K562 (cell line): ENCODE results near the gene BCL2L13. TPM values are rescaled to one million over a fixed set of nuclear protein-coding genes. Genes with fewer than 3 reads are reported as not detected.
A peak's percentile ranks its signal among the peaks of the same experiment; 100 is the strongest.
"Not testable (repeated sequence)": the region's sequence is repeated elsewhere in the genome, so short reads cannot be mapped to it uniquely, and the experiment has no call there.

Experiments used
- ATAC-seq: fragments of 200-7000 bp; cut with Tn5 transposase; 3 replicates; pipeline ENCODE4 v1.9.1; 2020; ENCODE audit warnings: moderate library complexity
- BruUV-seq: library from RNA; stranded (reverse); fragments of 400-500 nt; replicated peaks from 2 replicates; lab custom pipeline; 2021; lab: Mats Ljungman, UMichigan
- CTCF ChIA-PET: fragments of 300-600 bp; formaldehyde crosslinking; extraction: SDS; loops from one replicate; lab custom pipeline; 2021; ENCODE audit warnings: low intra/inter-chr PET ratio; lab: Yijun Ruan, JAX
- POLR2A ChIA-PET: fragments of 300-600, 350-650 bp; sonication (Branson Sonifier 250); formaldehyde crosslinking; extraction: SDS; loops from one replicate; lab custom pipeline; 2021; ENCODE audit warnings: antibody characterized with exemption, inconsistent platforms; lab: Yijun Ruan, JAX
- DNase-seq, 4 experiments: peaks; one replicate each; pipeline versions ENCODE4 v3.0.0 to v3.0.0-alpha.2; 2011 to 2018; ENCODE audit warnings: low spot score in 3 of 4, mixed read lengths in 3 of 4; ENCODE audit errors: extremely low read depth in 1 of 4
- FAIRE-seq: peaks from 2 replicates; lab custom pipeline; 2011; peaks lifted over from hg19 to GRCh38; lab: Jason Lieb, UNC
- H2AFZ ChIP-seq: 2 replicates; pipeline ENCODE4 v1.6.0; 2011; ENCODE audit warnings: low read depth, low read length, control low read depth, inconsistent platforms
- H3K27ac ChIP-seq: fragments of 200-600 bp; 3 replicates; pipeline ENCODE4 v1.8.0; 2011; ENCODE audit warnings: low read depth, mild to moderate bottlenecking, control low read depth, inconsistent platforms, low read length, moderate library complexity, mixed read lengths; ENCODE audit errors: extremely low read depth
- H3K27me3 ChIP-seq, 2 experiments: fragments of 300-600 bp in 1 of 2; 2 replicates in 1 of 2; 3 replicates in 1 of 2; pipeline versions ENCODE4 v1.6.0 to v1.8.0; 2011; ENCODE audit warnings: inconsistent platforms in 2 of 2, low read length in 2 of 2, mild to moderate bottlenecking in 1 of 2, mixed read lengths in 1 of 2, moderate library complexity in 1 of 2; ENCODE audit not compliant: control insufficient read depth in 2 of 2, insufficient read depth in 2 of 2
- H3K36me3 ChIP-seq: fragments of 300-600 bp; 3 replicates; pipeline ENCODE4 v1.8.0; 2011; ENCODE audit warnings: mild to moderate bottlenecking, low read length, inconsistent platforms; ENCODE audit not compliant: control insufficient read depth, insufficient read depth
- H3K4me1 ChIP-seq, 2 experiments: fragments of 200-600 bp in 1 of 2; replicated peaks in 1 of 2; 2 replicates in 1 of 2; 3 replicates in 1 of 2; pipeline versions ENCODE4 v1.5.1 to v1.8.0; 2011; ENCODE audit warnings: inconsistent platforms in 2 of 2, low read length in 2 of 2, mild to moderate bottlenecking in 1 of 2, mixed read lengths in 1 of 2, moderate library complexity in 1 of 2; ENCODE audit not compliant: control insufficient read depth in 2 of 2, insufficient read depth in 2 of 2
- H3K4me2 ChIP-seq: 2 replicates; pipeline ENCODE4 v1.6.1; 2011; ENCODE audit warnings: low read length, control low read depth, inconsistent platforms, mixed read lengths; ENCODE audit not compliant: insufficient read depth
- H3K4me3 ChIP-seq: fragments of 200-600 bp; sonication (generic), shearing (Covaris generic); 2 replicates; pipeline ENCODE4 v1.5.1; 2016; ENCODE audit warnings: control low read depth, inconsistent platforms
- H3K79me2 ChIP-seq: fragments of 200-600 bp; 3 replicates; pipeline ENCODE4 v1.8.0; 2011; ENCODE audit warnings: low read length, inconsistent platforms; ENCODE audit not compliant: control insufficient read depth, insufficient read depth
- H3K9ac ChIP-seq, 2 experiments: 2 replicates each; pipeline versions ENCODE4 v1.6.0 to v1.6.1; 2011; ENCODE audit warnings: low read depth in 2 of 2, low read length in 2 of 2, control low read depth in 1 of 2, inconsistent platforms in 1 of 2, mild to moderate bottlenecking in 1 of 2, mixed read lengths in 1 of 2; ENCODE audit not compliant: insufficient read depth in 1 of 2
- H3K9me1 ChIP-seq: one replicate; pipeline ENCODE4 v1.6.0; 2011; ENCODE audit warnings: inconsistent platforms, mild to moderate bottlenecking, low read length, moderate library complexity; ENCODE audit not compliant: control insufficient read depth, insufficient read depth
- H3K9me3 ChIP-seq: replicated peaks from 2 replicates; pipeline ENCODE4 v1.5.1; 2011; ENCODE audit warnings: low read depth, low read length, inconsistent platforms; ENCODE audit not compliant: control insufficient read depth, insufficient read depth
- H4K20me1 ChIP-seq: replicated peaks from 2 replicates; pipeline ENCODE4 v1.6.1; 2011; ENCODE audit warnings: low read length, inconsistent platforms, mixed read lengths; ENCODE audit not compliant: control insufficient read depth, insufficient read depth
- CEBPB ChIP-seq: fragments of 450-650 bp; IDR thresholded peaks from 2 replicates; pipeline ENCODE4 v1.6.1; 2016; ENCODE audit warnings: missing genetic modification characterization, missing compliant biosample characterization
- RBM25 ChIP-seq: fragments of 200-400 bp; formaldehyde crosslinking; IDR thresholded peaks from 2 replicates; pipeline ENCODE4 v1.6.1; 2018; ENCODE audit warnings: low read length, low read depth, moderate library complexity; ENCODE audit not compliant: severe bottlenecking
- ZNF121 ChIP-seq: sonication (generic); formaldehyde crosslinking; conservative IDR thresholded peaks from 2 replicates; pipeline ENCODE4 v1.8.0; 2022; ENCODE audit warnings: missing genetic modification reagents
- WGBS: fragments of 100-300 bp; shearing (Covaris generic); methylation state at CpG from one replicate; pipeline ENCODE4 v1.1.6; 2016; ENCODE audit warnings: low coverage, mixed read lengths; ENCODE audit not compliant: insufficient coverage; ENCODE audit errors: missing lambda C conversion rate; 5-methylcytosine and 5-hydroxymethylcytosine counted together
- in situ Hi-C: fragments of 300-500 bp; cut with MboI; formaldehyde crosslinking; loops from 4 replicates; pipeline ENCODE4 v1.15.0; 2018; ENCODE audit warnings: inconsistent platforms, mixed read lengths
- intact Hi-C: fragments of 100-400 bp; cut with micrococcal nuclease; formaldehyde crosslinking; loops from 2 replicates; pipeline ENCODE4 v1.14.2; 2022
- polyA plus RNA-seq, 8 experiments: library from polyadenylated mRNA; depleted of rRNA in 4 of 8; stranded (reverse) in 5 of 8; unstranded in 3 of 8; fragments of >200 nt; fragmentation: Nextera tagmentation in 2 of 8; fragmentation: Illumina TruSeq in 1 of 8; extraction: Ambion mirVana in 2 of 8; extraction: Trizol in 1 of 8; gene quantifications; 2 replicates each; pipeline versions ENCODE4 v1.2.1 to v1.2.3, GENCODE V29; 2011 to 2014; ENCODE audit warnings: inconsistent platforms in 1 of 8, missing spikeins in 1 of 8
- total RNA-seq, 7 experiments: library from RNA; depleted of rRNA in 6 of 7; stranded (reverse); fragments of >200 nt in 6 of 7; fragmentation: Illumina TruSeq in 2 of 7; extraction: Trizol in 2 of 7; gene quantifications; 2 replicates each; pipeline versions ENCODE4 v1.2.1 to v1.2.3, GENCODE V29; 2011 to 2021; ENCODE audit warnings: low replicate concordance in 1 of 7

The BCL2L13 gene
- total and polyA plus RNA-seq, 9 of the 15 experiments (the other 6 are each of a cell fraction or from before 2014, with no cell fraction given): 41.5 to 63.4 (median 56.5) TPM

DNA sequence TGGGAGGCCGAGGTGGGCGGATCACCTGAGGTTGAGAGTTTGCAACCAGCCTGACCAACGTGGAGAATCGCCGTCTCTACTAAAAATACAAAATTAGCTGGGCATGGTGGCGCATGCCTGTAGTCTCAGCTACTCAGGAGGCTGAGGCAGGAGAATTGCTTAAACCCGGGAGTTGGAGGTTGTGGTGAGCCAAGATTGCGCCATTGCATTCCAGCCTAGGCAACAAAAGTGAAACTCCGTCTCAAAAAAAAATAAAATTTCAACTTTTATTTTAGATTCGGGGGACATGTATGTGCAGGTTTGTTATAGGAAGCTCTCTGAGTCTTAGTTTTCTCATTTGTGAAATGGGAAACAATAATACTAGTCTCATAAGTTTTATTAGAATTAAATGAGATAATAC, 58.6 kb downstream of the BCL2L13 start:
- H3K4me2 ChIP-seq, H3K79me2 ChIP-seq, in situ Hi-C loops, H3K9ac ChIP-seq, H2AFZ ChIP-seq, H4K20me1 ChIP-seq, CTCF ChIA-PET, BruUV-seq, intact Hi-C loops, H3K27ac ChIP-seq, H3K9me1 ChIP-seq, H3K9me3 ChIP-seq, H3K27me3 ChIP-seq, ATAC-seq, H3K4me1 ChIP-seq, H3K4me3 ChIP-seq, DNase-seq, FAIRE-seq: not testable (repeated sequence)
- POLR2A ChIA-PET: interaction anchor here (1.1 to 1.9 kb wide), 2 partner anchors 9 to 21 kb away, joined by 4 to 7 read pairs; no protein-coding TSS in a partner anchor
- 90% methylated on average over 10 of the region's 10 CpGs for WGBS
- peak; percentile 50 for TF ChIP-seq CEBPB
- H3K36me3 ChIP-seq: peaks cover 40% of the 10 kb centered on the region

DNA sequence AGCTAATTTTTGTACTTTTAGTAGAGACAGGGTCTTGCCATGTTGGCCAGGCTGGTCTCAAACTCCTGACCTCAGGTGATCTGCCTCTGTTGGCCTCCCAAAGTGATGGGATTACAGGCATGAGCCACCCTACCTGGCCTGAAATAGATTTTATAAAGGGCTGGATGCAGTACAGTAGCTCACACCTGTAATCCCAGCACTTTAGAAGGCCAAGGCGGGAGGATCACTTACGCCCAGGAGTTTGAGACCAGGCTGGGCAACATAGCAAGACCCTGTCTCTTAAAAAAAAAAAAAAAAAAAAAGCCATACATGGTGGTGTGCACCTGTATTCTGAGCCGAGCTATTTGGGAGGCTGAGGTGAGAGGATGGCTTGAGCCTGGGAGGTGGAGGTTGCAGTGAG, 59.7 kb downstream of the BCL2L13 start:
- WGBS: 90% methylated on average over 3 of the region's 3 CpGs
- peak; percentile 10 for TF ChIP-seq RBM25
- TF ChIP-seq ZNF121 (CRISPR knock-in tag): peak; percentile 89
- H3K9me3 ChIP-seq, ATAC-seq, DNase-seq, H3K79me2 ChIP-seq, H4K20me1 ChIP-seq, BruUV-seq, FAIRE-seq, H3K4me1 ChIP-seq, H2AFZ ChIP-seq, in situ Hi-C loops, H3K27me3 ChIP-seq, intact Hi-C loops, POLR2A ChIA-PET, H3K4me3 ChIP-seq, H3K9ac ChIP-seq, H3K27ac ChIP-seq, H3K4me2 ChIP-seq, CTCF ChIA-PET, H3K9me1 ChIP-seq: not testable (repeated sequence)
- H3K36me3 ChIP-seq: peaks cover 40% of the 10 kb centered on the region
